Panc1 (cell line): ENCODE data around the gene PDHB. TPM values are rescaled to one million over a fixed set of nuclear protein-coding genes. Genes with fewer than 3 reads are reported as not detected.
A peak's percentile ranks its signal among the peaks of the same experiment; 100 is the strongest.

Experiments
- ATAC-seq: fragments of 200-7000 bp; cut with Tn5 transposase; 2 replicates; pipeline ENCODE4 v1.9.1; 2020; ENCODE audit warnings: mild to moderate bottlenecking, moderate library complexity
- BruUV-seq: library from RNA; stranded (reverse); fragments of 400-500 nt; replicated peaks from 2 replicates; lab custom pipeline; 2021; lab: Mats Ljungman, UMichigan
- CTCF ChIA-PET: fragments of 300-600 bp; sonication (Branson Sonifier 250); formaldehyde crosslinking; loops from one replicate; lab custom pipeline; 2022; ENCODE audit warnings: antibody characterized with exemption; lab: Charles Lee
- POLR2A ChIA-PET: fragments of 300-600 bp; sonication (Branson Sonifier 250); formaldehyde crosslinking; loops from one replicate; lab custom pipeline; 2022; ENCODE audit warnings: antibody characterized with exemption; lab: Charles Lee
- DNase-seq: peaks from one replicate; pipeline ENCODE4 v3.0.0-alpha.2; 2010; ENCODE audit warnings: low read depth, low spot score
- H3K27ac ChIP-seq: 2 replicates; pipeline ENCODE4 v1.5.1; 2011; ENCODE audit warnings: mild to moderate bottlenecking, low read length, inconsistent platforms
- H3K27me3 ChIP-seq: fragments of 200-500 bp; sonication (Bioruptor generic); 2 replicates; pipeline ENCODE4 v1.6.0; 2014; ENCODE audit warnings: low read length, inconsistent platforms; ENCODE audit not compliant: control insufficient read depth, insufficient read depth
- H3K36me3 ChIP-seq: fragments of 200-500 bp; sonication (Bioruptor generic); 2 replicates; pipeline ENCODE4 v1.5.1; 2014; ENCODE audit warnings: inconsistent platforms, mild to moderate bottlenecking, low read length, moderate library complexity; ENCODE audit not compliant: control insufficient read depth, insufficient read depth
- H3K4me1 ChIP-seq: 2 replicates; pipeline ENCODE4 v1.5.1; 2011; ENCODE audit warnings: inconsistent platforms, mild to moderate bottlenecking, low read length, moderate library complexity; ENCODE audit not compliant: control insufficient read depth, insufficient read depth
- H3K4me3 ChIP-seq, 2 experiments: 2 replicates each; pipeline ENCODE4 v1.5.1; 2011 to 2012; ENCODE audit warnings: low read depth in 2 of 2, low read length in 2 of 2, mild to moderate bottlenecking in 2 of 2, inconsistent platforms in 1 of 2, moderate library complexity in 1 of 2
- H3K9me3 ChIP-seq: fragments of 200-500 bp; sonication (Bioruptor generic); 2 replicates; pipeline ENCODE4 v1.5.1; 2014; ENCODE audit warnings: low read depth, mild to moderate bottlenecking, inconsistent platforms, low read length, moderate library complexity; ENCODE audit not compliant: control insufficient read depth, insufficient read depth
- POLR2AphosphoS5 ChIP-seq: IDR thresholded peaks from 2 replicates; pipeline ENCODE4 v1.6.1; 2012; ENCODE audit warnings: mild to moderate bottlenecking, low read depth, low read length, moderate library complexity
- SIN3A ChIP-seq: IDR thresholded peaks from 2 replicates; pipeline ENCODE4 v1.6.1; 2012; ENCODE audit warnings: low read depth, mild to moderate bottlenecking, low read length, moderate library complexity, borderline replicate concordance; ENCODE audit not compliant: insufficient read depth
- TCF7L2 ChIP-seq: IDR thresholded peaks from 2 replicates; pipeline ENCODE4 v1.6.1; 2011; ENCODE audit warnings: mild to moderate bottlenecking, low read depth, low read length, inconsistent platforms
- in situ Hi-C: cut with HindIII; loops from 2 replicates; pipeline ENCODE4 v1.10.0; 2016; ENCODE audit warnings: low sequenced_read_pairs, low pct_unique_long_range_greater_than_20kb
- intact Hi-C: fragments of 100-400 bp; cut with micrococcal nuclease; formaldehyde crosslinking; loops from one replicate; pipeline ENCODE4 v1.10.0; 2022; ENCODE audit not compliant: unreplicated experiment
- total RNA-seq: library from RNA; stranded (reverse); gene quantifications from one replicate; pipeline ENCODE4 v1.2.1, GENCODE V29; 2021; ENCODE audit not compliant: unreplicated experiment
- TF ChIP-seq, protein P1 (sequence below), 2 experiments: IDR thresholded peaks; 2 replicates each; pipeline ENCODE4 v1.6.1; 2011 to 2012; ENCODE audit warnings: low read depth in 2 of 2, control low read depth in 1 of 2, low read length in 1 of 2, mild to moderate bottlenecking in 1 of 2, moderate library complexity in 1 of 2; ENCODE audit not compliant: insufficient read depth in 1 of 2
- TF ChIP-seq, protein P2 (sequence below): fragments of 450-650 bp; IDR thresholded peaks from 2 replicates; pipeline ENCODE4 v1.5.1; 2017; ENCODE audit warnings: mild to moderate bottlenecking

The PDHB gene
- total RNA-seq, 1 experiment from 2014 or later = 66.6 TPM

DNA sequence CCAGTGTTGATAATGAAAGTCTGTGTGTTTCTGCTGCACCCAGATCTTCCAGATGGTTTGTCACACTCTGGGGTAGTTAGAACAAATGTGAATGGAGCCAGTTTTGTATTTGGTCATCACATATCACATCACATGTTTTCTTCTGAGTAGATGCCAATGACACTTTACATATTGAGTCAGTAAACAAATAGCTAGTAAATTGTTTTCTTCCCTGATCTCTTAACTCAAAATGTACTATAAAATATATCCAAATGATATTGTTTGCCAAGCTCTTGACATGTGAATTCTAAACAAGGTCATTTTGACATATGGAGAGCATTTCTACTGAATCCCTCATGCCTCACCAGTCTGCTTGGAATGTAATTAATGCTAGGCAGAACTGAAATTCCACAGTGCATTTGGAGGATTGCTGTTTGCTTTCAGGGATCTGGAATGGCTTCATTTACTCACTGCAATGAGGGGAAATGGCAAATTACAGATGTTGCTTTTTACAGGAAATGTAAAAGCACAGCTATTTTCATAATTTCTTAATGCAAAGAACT, 45.0 kb downstream of the PDHB start:
- intact Hi-C loops (no loop called here), in situ Hi-C loops (no loop called here)

DNA sequence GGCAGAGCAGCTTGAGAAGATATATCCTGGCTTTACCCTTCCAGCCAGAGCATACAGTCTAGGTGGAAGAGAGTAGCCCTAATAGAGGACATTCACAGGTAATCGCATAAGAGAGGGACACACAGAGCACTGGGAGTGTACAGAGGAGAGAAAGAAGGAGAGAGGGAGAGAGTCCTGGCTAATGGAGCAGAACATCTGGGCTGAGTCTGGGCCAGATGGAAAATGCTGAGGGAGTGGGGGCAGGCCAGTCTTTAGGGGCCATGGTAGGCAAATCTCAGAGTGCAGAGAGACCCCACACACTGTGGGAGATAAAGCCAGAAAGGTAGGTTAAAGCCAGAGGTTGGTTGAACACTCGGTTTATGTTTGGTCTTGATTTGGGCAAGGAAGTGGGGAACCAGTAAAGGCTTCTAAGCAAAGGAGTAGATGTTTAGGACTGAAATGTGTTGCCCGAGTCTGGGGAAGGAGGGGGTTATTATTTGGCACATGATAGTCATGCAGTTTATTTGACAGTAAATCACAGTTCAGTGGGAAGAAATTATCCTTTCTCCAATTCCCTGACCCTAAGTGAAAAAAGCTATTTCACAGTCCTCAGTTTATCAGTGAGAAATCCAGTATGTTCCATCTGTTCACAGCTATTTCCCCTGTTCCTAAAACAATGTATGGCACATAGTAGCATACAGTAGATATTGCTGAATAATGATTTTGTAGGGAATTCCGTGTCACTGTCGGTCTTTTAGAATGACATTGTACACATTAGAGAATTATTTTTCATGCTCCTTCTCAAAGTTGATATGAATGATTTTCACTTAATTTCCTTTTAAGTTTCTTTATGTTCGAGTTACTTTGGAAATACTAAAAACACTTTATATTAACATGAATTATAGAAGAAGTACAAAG, 45.7 kb downstream of the PDHB start:
- DNase-seq = no peak
- in situ Hi-C loops (no loop called here), intact Hi-C loops (no loop called here)
- CTCF ChIA-PET = no interaction called here
- ATAC-seq = no peak
- Histone ChIP-seq H3K4me3 (no peak overlapping the region), H3K36me3 (no peaks in the 10 kb centered on the region), H3K27ac (peak overlapping the region; percentile 39), H3K27me3 (no peaks in the 10 kb centered on the region), H3K4me1 (peaks cover 20% of the 10 kb centered on the region), H3K9me3 (no peaks in the 10 kb centered on the region)
- POLR2A ChIA-PET = no interaction called here
- no TSS peak for BruUV-seq
- no peak for TF ChIP-seq POLR2AphosphoS5
- TF ChIP-seq, protein P1, sequence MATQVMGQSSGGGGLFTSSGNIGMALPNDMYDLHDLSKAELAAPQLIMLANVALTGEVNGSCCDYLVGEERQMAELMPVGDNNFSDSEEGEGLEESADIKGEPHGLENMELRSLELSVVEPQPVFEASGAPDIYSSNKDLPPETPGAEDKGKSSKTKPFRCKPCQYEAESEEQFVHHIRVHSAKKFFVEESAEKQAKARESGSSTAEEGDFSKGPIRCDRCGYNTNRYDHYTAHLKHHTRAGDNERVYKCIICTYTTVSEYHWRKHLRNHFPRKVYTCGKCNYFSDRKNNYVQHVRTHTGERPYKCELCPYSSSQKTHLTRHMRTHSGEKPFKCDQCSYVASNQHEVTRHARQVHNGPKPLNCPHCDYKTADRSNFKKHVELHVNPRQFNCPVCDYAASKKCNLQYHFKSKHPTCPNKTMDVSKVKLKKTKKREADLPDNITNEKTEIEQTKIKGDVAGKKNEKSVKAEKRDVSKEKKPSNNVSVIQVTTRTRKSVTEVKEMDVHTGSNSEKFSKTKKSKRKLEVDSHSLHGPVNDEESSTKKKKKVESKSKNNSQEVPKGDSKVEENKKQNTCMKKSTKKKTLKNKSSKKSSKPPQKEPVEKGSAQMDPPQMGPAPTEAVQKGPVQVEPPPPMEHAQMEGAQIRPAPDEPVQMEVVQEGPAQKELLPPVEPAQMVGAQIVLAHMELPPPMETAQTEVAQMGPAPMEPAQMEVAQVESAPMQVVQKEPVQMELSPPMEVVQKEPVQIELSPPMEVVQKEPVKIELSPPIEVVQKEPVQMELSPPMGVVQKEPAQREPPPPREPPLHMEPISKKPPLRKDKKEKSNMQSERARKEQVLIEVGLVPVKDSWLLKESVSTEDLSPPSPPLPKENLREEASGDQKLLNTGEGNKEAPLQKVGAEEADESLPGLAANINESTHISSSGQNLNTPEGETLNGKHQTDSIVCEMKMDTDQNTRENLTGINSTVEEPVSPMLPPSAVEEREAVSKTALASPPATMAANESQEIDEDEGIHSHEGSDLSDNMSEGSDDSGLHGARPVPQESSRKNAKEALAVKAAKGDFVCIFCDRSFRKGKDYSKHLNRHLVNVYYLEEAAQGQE (IDR thresholded peaks at IDR 0.05; ENCODE audit: insufficient read depth in 1 of 2, low read depth in 2 of 2, low read length in 1 of 2) = no peak
- no peak for TF ChIP-seq SIN3A
- TF ChIP-seq, protein P2, sequence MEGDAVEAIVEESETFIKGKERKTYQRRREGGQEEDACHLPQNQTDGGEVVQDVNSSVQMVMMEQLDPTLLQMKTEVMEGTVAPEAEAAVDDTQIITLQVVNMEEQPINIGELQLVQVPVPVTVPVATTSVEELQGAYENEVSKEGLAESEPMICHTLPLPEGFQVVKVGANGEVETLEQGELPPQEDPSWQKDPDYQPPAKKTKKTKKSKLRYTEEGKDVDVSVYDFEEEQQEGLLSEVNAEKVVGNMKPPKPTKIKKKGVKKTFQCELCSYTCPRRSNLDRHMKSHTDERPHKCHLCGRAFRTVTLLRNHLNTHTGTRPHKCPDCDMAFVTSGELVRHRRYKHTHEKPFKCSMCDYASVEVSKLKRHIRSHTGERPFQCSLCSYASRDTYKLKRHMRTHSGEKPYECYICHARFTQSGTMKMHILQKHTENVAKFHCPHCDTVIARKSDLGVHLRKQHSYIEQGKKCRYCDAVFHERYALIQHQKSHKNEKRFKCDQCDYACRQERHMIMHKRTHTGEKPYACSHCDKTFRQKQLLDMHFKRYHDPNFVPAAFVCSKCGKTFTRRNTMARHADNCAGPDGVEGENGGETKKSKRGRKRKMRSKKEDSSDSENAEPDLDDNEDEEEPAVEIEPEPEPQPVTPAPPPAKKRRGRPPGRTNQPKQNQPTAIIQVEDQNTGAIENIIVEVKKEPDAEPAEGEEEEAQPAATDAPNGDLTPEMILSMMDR = no peak
- no peak for TF ChIP-seq TCF7L2

More for the DNA sequence above, 45.0 kb downstream of the PDHB start:
- ATAC-seq = peak; percentile 67
- peaks cover 16% of the 10 kb centered on the region for H3K4me1 ChIP-seq
- no peaks in the 10 kb centered on the region for H3K36me3 ChIP-seq
- TF ChIP-seq SIN3A = no peak
- TF ChIP-seq, protein P1 (IDR thresholded peaks at IDR 0.05; ENCODE audit: insufficient read depth in 1 of 2, low read depth in 2 of 2, low read length in 1 of 2) = no peak
- no peak for TF ChIP-seq POLR2AphosphoS5
- no peak for TF ChIP-seq TCF7L2
- TF ChIP-seq, protein P2 = no peak
- no TSS peak for BruUV-seq
- ChIA-PET CTCF (interaction anchor here (0.5 to 0.6 kb wide), 2 partner anchors 8 to 187 kb away, joined by 3 read pairs; no protein-coding TSS in a partner anchor), POLR2A (interaction anchor here (0.5 kb wide), 1 partner anchor 398 kb away, joined by 15 read pairs; no protein-coding TSS in a partner anchor)
- H3K4me3 ChIP-seq = no peak overlapping the region
- DNase-seq = peak; percentile 67
- H3K27ac ChIP-seq = peak overlapping the region; percentile 68
- H3K9me3 ChIP-seq = no peaks in the 10 kb centered on the region
- H3K27me3 ChIP-seq = no peaks in the 10 kb centered on the region
